Endodermal cell (in vitro differentiated cells): Measurements from ENCODE around the gene GAA. TPM values are rescaled to one million over a fixed set of nuclear protein-coding genes. Genes with fewer than 3 reads are reported as not detected.

Source experiments
- DNase-seq: peaks from one replicate; pipeline ENCODE4 v3.0.0-alpha.2; 2017
- H3K27ac ChIP-seq: 2 replicates; pipeline ENCODE4 v1.5.1; 2013; ENCODE audit warnings: mild to moderate bottlenecking, low read depth, low read length, moderate library complexity
- H3K27me3 ChIP-seq: 2 replicates; pipeline ENCODE4 v1.6.1; 2013; ENCODE audit warnings: mild to moderate bottlenecking, low read length, moderate library complexity; ENCODE audit not compliant: insufficient read depth, control insufficient read depth, poor library complexity, severe bottlenecking
- H3K36me3 ChIP-seq: 2 replicates; pipeline ENCODE4 v1.7.0; 2013; ENCODE audit warnings: mild to moderate bottlenecking, low read length, moderate library complexity; ENCODE audit not compliant: control insufficient read depth, insufficient read depth
- H3K4me1 ChIP-seq: one replicate; pipeline ENCODE4 v1.7.0; 2013; ENCODE audit warnings: low read length; ENCODE audit not compliant: control insufficient read depth, insufficient read depth
- H3K4me3 ChIP-seq: 2 replicates; pipeline ENCODE4 v1.5.1; 2013; ENCODE audit warnings: mild to moderate bottlenecking, low read length, moderate library complexity
- H3K9ac ChIP-seq: 2 replicates; pipeline ENCODE4 v1.6.1; 2013; ENCODE audit warnings: mild to moderate bottlenecking, low read length, moderate library complexity; ENCODE audit not compliant: poor library complexity, severe bottlenecking; ENCODE audit errors: extremely low read depth
- H3K9me3 ChIP-seq: 2 replicates; pipeline ENCODE4 v1.6.1; 2013; ENCODE audit warnings: mild to moderate bottlenecking, low read length, moderate library complexity; ENCODE audit not compliant: control insufficient read depth
- H3K27ac Mint-ChIP-seq: 2 replicates; pipeline ENCODE4 v1.8.0; 2020; ENCODE audit warnings: mixed read lengths
- H3K27me3 Mint-ChIP-seq: 2 replicates; pipeline ENCODE4 v1.8.0; 2021; ENCODE audit warnings: mild to moderate bottlenecking, mixed read lengths; ENCODE audit not compliant: insufficient read depth
- H3K36me3 Mint-ChIP-seq: 2 replicates; pipeline ENCODE4 v1.8.0; 2020; ENCODE audit warnings: low read depth, mixed read lengths
- H3K4me1 Mint-ChIP-seq: 2 replicates; pipeline ENCODE4 v1.8.0; 2020; ENCODE audit warnings: mixed read lengths
- H3K4me3 Mint-ChIP-seq: 2 replicates; pipeline ENCODE4 v1.8.0; 2020; ENCODE audit warnings: mild to moderate bottlenecking, moderate library complexity, mixed read lengths
- H3K9me3 Mint-ChIP-seq: 2 replicates; pipeline ENCODE4 v1.8.0; 2020; ENCODE audit warnings: mild to moderate bottlenecking, mixed read lengths
- WGBS, 2 experiments: methylation state at CpG; one replicate each; pipeline versions ENCODE4 v1.1.5 to v1.1.7; 2013; ENCODE audit warnings: missing lambda C conversion rate in 2 of 2, mixed read lengths in 1 of 2; ENCODE audit not compliant: insufficient coverage in 1 of 2, insufficient read length in 1 of 2; 5-methylcytosine and 5-hydroxymethylcytosine counted together
- total RNA-seq, 2 donors: library from RNA; stranded (reverse); fragmentation: NEBNext Ultra II Directional in 1 of 2; extraction: Animal tissue kit (Norgen Biotek cat#: 25700) in 1 of 2; gene quantifications; 2 replicates in 1 of 2; 3 replicates in 1 of 2; pipeline ENCODE4 v1.2.1, GENCODE V29; 2021
- TF ChIP-seq, protein P1 (sequence below): fragments of 200-600 bp; sonication (generic); conservative IDR thresholded peaks from 2 replicates; pipeline ENCODE4 v1.5.0; 2021; ENCODE audit warnings: antibody characterized with exemption, mild to moderate bottlenecking

The GAA gene
- total RNA-seq, 2 donors from 2014 or later = 46.4 to 72.3 TPM

DNA sequence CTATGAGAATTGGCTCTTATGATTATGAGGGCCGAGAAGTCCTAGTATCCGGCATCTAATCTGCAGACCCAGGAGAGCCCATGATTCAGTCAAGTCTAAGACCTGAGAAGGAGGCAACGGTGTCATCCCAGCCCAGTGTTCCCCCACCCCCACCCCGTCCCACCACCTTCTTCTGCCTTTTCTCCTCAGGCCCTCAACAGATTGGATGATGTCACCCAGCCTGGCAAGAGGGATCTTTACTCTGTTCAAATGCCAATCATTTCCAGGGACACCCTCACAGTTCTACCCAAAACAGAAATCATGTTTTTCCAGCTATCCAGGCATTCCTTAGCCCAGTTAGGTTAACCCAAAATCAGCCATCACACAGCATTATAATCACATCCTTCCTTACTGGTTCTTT lies 10.0 kb upstream of the GAA start:
- H3K4me3 ChIP-seq = no peak overlapping the region
- H3K27ac ChIP-seq = no peak overlapping the region
- no peak overlapping the region for H3K4me3 Mint-ChIP-seq
- no peaks in the 10 kb centered on the region for H3K36me3 ChIP-seq
- no peaks in the 10 kb centered on the region for H3K4me1 Mint-ChIP-seq
- H3K9me3 Mint-ChIP-seq = no peaks in the 10 kb centered on the region
- H3K9me3 ChIP-seq = no peaks in the 10 kb centered on the region
- 95% methylated on average over 4 of the region's 4 CpGs; no CpG with 5 or more reads in 1 of the 2 experiments for WGBS, 2 experiments
- DNase-seq = no peak
- no peak overlapping the region for H3K27ac Mint-ChIP-seq
- TF ChIP-seq, protein P1, sequence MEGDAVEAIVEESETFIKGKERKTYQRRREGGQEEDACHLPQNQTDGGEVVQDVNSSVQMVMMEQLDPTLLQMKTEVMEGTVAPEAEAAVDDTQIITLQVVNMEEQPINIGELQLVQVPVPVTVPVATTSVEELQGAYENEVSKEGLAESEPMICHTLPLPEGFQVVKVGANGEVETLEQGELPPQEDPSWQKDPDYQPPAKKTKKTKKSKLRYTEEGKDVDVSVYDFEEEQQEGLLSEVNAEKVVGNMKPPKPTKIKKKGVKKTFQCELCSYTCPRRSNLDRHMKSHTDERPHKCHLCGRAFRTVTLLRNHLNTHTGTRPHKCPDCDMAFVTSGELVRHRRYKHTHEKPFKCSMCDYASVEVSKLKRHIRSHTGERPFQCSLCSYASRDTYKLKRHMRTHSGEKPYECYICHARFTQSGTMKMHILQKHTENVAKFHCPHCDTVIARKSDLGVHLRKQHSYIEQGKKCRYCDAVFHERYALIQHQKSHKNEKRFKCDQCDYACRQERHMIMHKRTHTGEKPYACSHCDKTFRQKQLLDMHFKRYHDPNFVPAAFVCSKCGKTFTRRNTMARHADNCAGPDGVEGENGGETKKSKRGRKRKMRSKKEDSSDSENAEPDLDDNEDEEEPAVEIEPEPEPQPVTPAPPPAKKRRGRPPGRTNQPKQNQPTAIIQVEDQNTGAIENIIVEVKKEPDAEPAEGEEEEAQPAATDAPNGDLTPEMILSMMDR = no peak
- H3K4me1 ChIP-seq = no peaks in the 10 kb centered on the region
- H3K36me3 Mint-ChIP-seq = peaks cover 1% of the 10 kb centered on the region
- H3K9ac ChIP-seq = no peak overlapping the region
- H3K27me3 ChIP-seq = no peaks in the 10 kb centered on the region
- H3K27me3 Mint-ChIP-seq = no peaks in the 10 kb centered on the region

DNA sequence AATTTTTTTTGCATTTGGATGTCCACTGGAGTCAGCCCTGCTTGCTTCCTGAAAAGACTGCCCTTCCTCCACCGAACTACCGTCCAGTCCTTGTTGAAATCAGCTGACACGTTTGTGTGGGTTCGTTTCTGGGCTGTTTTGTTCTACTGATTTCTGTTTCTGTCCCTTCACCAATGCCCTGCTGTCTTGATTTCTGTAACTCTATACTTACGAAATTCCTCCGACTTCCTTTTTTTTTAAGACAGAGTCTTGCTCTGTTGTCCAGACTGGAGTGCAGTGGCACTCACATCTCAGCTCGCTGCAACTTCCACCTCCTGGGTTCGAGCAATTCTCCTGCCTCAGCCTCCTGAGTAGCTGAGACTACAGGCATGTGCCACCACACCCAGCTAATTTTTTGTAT lies 8.4 kb upstream of the GAA start:
- Mint-ChIP-seq H3K4me1 (no peaks in the 10 kb centered on the region), H3K4me3 (no peak overlapping the region), H3K27me3 (no peaks in the 10 kb centered on the region), H3K27ac (no peak overlapping the region), H3K36me3 (peaks cover 1% of the 10 kb centered on the region), H3K9me3 (no peaks in the 10 kb centered on the region)
- H3K4me3 ChIP-seq = no peak overlapping the region
- no peak overlapping the region for H3K9ac ChIP-seq
- no peaks in the 10 kb centered on the region for H3K4me1 ChIP-seq
- no peak for DNase-seq
- H3K27ac ChIP-seq = no peak overlapping the region
- H3K27me3 ChIP-seq = no peaks in the 10 kb centered on the region
- H3K9me3 ChIP-seq = no peaks in the 10 kb centered on the region
- TF ChIP-seq, protein P1 = no peak
- H3K36me3 ChIP-seq = no peaks in the 10 kb centered on the region
- 82 to 92% methylated on average over 6 to 8 of the region's 8 CpGs for WGBS, 2 experiments

DNA sequence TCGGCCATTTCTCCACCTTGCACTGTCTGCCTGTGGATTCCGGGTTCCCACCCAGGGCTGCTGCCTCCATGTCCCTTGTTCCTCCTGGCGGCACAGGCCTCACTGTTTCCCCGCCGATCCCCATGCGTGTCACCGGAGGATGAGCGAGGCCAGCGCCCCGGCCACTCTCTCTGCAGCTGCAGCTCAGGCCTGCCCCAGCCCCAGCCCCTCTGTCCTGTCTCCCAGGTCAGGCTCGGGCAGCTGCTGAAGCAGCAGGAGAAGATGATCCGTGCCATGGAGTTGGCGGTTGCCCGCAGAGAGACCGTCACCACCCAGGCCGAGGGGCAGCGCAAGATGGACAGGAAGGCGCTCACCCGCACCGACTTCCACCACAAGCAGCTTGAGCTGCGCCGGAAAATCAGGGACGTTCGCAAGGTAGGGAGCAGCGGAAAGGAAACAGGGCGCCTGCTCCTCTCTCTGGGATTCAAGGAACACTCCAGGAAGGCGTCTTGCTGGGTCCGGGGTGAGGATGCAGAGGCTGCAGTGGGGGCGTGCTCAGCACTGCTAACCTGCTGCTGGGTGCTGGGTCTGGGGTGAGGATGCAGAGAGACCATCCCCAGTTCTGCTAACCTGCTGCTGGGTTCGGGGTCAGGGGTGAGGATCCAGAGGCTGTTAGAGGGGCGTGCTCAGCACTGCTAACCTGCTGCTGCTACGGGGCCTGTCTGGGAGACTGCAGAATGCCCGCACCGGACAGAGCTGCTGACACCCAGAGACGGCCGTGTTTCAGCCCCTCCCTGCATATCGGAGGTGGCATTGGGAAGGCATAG lies 6.1 kb upstream of the GAA start:
- no peak overlapping the region for H3K9ac ChIP-seq
- 91 to 98% methylated on average over 18 to 37 of the region's 37 CpGs for WGBS, 2 experiments
- no peak overlapping the region for H3K27ac ChIP-seq
- DNase-seq = peak; percentile 46
- no peaks in the 10 kb centered on the region for H3K9me3 ChIP-seq
- H3K27ac Mint-ChIP-seq = no peak overlapping the region
- TF ChIP-seq, protein P1 = no peak
- no peak overlapping the region for H3K4me3 ChIP-seq
- H3K36me3 Mint-ChIP-seq = peaks cover 1% of the 10 kb centered on the region
- H3K4me1 ChIP-seq = no peaks in the 10 kb centered on the region
- H3K27me3 Mint-ChIP-seq = peaks cover 3% of the 10 kb centered on the region
- no peak overlapping the region for H3K4me3 Mint-ChIP-seq
- H3K4me1 Mint-ChIP-seq = no peaks in the 10 kb centered on the region
- H3K9me3 Mint-ChIP-seq = no peaks in the 10 kb centered on the region
- H3K27me3 ChIP-seq = no peaks in the 10 kb centered on the region
- no peaks in the 10 kb centered on the region for H3K36me3 ChIP-seq
